HTERT RPE-1 (cell line): ENCODE measurements around the gene OR5B21.

Experiments used
- in situ Hi-C: fragments of 300-500 bp; cut with MboI; formaldehyde crosslinking; loops from 4 replicates; pipeline ENCODE4 v1.14.3; 2020; ENCODE audit warnings: low sequenced_read_pairs

Gene OR5B21

DNA sequence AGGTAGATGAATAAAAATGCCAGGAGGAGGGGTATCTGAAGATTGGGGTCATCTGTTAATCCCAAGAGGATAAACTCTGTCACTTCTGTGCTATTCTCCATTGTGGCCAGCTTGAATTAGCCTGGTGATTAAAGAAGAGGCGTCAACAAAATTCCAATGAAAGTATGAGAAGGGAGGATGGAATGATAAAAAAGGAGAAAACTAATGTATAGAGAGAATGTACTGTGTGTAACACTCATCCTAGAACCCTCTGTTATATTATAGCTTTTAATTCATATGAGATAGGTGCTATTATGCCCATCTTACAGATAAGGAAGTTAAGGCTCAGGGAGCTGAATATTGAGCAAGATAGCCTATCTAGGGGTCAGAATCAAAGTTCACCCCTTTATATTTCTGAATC lies at the start of gene OR5B21:
OR5B21 (minus strand) TSS at position 101 of the 400 bp plus-strand sequence; CDS start at position 101, 0 bp downstream.
- in situ Hi-C loops = no loop called here

DNA sequence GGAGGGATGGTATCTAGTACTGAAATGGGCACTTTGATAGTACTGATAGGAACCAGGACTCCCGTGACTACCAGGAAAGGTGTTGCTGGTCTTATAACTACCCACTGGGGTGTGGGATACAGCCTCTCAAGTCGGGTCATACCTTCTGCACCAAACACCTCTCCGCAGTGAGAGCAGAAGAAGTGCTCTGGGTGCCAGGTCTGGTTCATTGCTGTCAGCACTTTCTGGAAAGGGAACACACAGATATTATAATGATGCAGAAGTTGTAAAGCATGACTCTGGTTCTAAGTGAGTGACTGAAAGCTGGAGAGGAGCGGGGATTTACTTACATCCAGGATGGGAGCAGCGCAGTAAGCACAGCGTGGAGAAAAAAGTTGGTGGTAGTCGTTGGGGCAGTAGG lies 41.7 kb upstream of the OR5B21 start:
- in situ Hi-C loops = no loop called here

DNA sequence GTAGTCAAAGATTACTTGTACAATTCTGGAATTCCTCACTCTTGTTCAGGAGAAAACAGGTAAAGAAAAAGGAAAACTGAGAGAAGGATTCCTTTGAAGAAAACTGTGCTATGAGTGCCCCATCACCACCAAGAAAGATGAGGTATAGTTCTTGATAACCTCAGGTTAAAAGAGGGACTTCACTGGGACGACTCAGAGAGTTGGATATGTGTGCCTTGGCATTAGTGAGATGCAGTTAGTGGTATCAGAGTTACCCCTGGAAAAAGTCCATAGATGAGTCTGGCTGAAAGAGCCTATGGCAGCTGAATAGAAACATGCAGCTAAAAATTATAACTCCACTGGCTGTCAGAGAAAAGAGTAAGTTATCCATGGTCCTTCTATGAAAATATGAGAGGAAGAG lies 38.9 kb upstream of the OR5B21 start:
- in situ Hi-C loops = no loop called here

DNA sequence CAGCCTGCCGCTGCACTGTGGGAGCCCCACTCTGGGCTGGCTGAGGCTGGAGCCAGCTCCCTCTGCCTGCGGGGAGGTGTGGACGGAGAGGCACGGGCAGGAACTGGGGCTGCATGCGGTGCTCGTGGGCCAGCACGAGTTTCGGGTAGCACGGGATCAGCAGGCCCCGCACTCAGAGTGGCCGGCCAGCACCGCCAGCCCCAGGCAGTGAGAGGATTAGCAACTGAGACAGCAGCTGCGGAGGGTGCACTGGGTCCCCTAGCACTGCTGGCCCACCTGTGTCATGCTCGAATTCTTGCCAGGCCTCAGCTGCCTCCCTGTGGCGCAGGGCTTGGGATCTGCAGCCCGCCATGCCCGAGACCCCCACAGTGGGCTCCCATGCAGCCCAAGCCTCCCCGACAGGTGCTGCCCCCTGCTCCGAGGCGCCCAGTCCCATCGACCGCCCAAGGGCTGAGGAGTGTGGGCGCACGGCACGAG lies 24.0 kb upstream of the OR5B21 start:
- in situ Hi-C loops = no loop called here

DNA sequence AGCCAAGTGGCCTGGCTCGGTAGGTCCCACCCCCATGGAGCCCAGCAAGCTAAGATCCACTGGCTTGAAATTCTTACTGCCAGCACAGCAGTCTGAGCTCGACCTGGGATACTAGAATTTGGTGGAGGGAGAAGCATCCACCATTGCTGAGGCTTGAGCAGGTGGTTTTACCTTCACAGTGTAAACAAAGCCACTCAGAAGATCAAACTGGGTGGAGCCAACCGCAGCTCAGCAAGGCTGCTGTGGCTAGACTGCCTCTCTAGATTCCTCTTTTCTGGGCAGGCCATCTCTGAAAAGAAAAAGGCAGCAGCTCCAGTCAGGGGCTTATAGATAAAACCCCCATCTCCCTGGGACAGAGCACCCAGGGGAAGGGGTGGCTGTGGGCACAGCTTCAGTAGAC lies 22.3 kb upstream of the OR5B21 start:
- in situ Hi-C loops = no loop called here

DNA sequence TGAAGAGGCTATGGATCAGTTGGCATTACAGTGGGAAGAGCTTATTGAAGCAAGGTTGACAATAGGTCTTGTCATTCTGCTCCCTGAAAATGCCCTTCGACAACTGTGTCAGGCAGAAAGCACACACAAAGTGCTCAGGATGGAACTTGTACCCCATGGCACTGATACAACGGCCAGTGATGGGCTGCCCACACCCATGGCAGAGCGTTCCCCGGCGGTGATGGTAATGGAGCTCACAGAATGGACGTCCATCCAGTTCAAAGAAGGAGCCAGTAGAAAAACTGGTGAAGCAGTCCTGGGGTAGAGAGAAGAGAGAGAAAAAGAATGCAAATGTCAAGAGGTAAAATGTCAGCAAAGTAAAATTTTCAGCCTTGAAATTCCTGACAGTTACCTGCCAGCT lies 19.5 kb upstream of the OR5B21 start:
- in situ Hi-C loops = no loop called here

DNA sequence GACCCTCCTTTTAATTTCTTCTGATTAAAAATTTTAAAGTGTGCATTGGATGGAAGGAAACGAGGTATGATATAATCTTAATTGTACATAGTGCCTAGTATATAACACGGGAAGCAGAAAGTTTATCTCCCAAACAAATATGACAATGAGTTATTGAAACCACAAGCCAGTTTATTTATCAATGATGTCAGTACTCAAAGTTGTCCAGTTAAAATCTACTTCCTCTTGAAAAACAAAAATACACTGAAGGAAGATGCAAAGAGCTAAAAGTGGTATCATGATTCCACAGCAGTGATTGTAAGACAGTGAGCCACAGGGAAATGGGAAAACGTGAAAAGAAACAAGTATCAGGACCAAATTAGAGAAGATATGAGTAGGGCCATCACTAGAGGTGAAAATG lies 18.8 kb upstream of the OR5B21 start:
- in situ Hi-C loops = no loop called here

- in situ Hi-C loops = no loop called here
These were observed 17.2 kb upstream of the OR5B21 start for GRCh38 chr11:58525037-58525614.

DNA sequence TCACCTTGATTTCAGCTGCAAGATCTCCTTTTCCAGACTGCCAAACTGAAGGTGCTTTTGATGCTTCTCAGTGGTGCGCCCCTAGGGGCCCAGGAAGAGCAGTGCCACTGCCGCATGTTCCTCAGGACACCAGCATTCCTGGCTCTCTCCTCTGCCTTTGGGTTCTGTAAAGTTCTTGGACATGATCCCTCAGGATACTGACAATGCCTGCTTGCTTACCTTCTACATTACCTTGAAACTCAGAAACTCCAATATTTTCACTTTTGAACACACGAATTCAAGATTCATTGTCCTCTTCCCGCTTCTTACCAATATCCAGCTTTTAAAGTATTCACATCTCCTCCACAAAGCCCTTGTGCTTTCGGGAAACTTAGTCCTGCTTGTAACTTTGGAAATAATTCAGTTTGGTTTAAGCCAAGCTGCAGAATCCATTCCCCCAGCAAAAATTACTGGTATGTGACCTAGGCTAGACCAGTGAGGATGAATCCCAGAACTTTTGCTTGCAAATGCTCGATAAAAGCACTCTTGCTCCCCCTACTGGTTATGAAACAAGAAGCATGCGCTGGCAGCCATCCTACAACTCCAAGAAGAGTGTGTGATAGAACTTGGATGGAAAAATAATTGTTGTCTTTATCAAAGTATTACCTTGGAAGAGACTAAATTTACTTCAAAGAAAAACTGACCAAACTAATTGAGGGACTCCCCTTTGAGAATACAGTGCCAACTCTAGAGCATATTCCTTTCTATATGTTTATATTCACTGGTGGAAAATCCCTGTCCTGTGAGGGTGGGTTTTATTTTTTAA lies 16.5 kb upstream of the OR5B21 start:
- in situ Hi-C loops = no loop called here

DNA sequence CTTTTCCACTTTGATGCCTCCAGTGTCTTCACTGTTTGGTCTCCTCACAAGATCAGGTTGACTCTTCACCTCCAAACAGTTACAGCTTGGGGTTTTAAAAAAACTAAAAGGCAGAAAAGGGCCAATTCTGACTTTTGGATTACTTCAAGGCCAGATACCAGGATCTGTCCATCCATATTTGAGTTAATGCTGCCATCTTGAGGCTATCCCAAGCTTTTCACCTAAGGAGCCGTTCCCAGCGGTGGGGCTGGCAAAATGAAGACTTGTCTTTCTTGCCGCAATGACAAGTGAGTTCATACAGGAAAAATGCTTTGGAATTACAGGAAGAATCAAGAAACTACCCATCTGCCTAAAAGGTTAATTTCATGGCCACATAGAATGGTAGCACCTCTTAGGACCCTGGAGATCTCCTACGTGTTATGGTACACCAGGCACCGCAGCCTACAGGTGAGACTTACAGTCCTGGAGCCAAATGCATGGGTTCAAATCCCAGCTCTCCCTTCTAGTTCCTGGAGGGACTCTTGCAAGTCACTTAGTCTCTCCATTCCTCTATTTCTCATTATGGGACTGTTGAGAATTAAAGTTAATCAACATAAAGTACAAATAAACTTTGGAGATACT lies 6.0 kb upstream of the OR5B21 start:
- in situ Hi-C loops = no loop called here

GRCh38 chr11:58511636-58512035 lies 3.7 kb upstream of the OR5B21 start:
- in situ Hi-C loops = no loop called here

- in situ Hi-C loops = no loop called here
These were observed 1.8 kb upstream of the OR5B21 start for GRCh38 chr11:58509748-58510147.

GRCh38 chr11:58508814-58509213 lies 909 bp upstream of the OR5B21 start:
- in situ Hi-C loops = no loop called here

- in situ Hi-C loops = no loop called here
These were observed 550 bp downstream of the OR5B21 start for GRCh38 chr11:58507355-58507754.

DNA sequence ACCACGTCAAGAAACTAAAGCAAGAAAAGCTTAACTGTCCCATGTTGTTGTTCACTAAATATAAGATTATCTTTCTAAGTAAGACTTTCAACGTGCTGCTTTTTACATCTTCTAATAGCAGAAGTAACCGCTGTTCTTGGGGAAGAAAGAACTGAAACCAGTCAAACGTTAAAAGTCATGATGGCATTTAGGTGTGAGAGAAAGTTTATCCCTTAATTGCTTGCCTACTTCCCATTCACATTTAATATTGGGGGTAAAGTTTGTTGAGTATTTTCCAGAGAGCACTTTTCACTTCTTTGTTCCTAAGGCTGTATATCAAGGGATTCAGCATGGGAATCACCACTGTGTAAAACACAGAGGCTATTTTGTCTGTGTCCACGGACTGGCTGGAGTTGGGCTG lies 970 bp downstream of the OR5B21 start:
- in situ Hi-C loops = no loop called here

- in situ Hi-C loops = no loop called here
These were observed 2.1 kb downstream of the OR5B21 start for GRCh38 chr11:58505849-58506248.

DNA sequence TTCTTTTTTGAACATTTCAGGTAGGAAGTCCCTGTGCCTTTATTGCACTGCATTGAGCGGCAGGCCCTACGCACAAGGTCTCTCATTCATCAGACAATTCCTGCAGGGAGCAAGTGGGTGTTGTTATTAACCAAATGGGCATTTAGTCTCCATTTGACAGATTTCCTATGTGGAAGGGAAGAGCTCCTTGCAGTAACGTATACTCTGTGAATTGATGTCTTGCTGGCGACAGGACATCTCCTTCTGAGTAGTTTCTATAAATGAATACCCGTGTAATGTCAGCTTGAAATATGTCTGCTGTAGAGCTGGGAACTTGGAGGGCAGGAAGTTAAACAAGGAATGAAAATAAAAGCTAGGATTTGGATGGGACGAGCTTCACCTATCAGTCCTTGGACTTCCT lies 3.7 kb downstream of the OR5B21 start:
- in situ Hi-C loops = no loop called here

- in situ Hi-C loops = no loop called here
These were observed 4.5 kb downstream of the OR5B21 start for GRCh38 chr11:58503361-58503856.

DNA sequence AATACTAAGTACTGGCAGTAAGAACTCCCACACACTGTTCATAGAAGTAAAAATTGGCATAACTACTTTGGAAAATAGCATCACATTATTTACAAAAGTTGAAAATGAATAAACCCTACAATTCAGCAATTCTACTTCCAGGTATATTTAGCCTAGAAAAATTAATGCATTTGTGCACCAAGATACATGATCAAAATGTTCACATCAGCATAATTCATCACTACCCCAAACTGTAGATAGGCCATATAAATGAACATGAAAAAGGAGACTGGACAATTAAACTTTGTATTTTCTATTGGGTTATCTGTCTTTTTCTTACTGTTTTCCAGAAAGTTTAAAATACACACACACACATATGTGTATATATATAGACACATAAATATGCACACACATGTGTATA lies 5.9 kb downstream of the OR5B21 start:
- in situ Hi-C loops = no loop called here

DNA sequence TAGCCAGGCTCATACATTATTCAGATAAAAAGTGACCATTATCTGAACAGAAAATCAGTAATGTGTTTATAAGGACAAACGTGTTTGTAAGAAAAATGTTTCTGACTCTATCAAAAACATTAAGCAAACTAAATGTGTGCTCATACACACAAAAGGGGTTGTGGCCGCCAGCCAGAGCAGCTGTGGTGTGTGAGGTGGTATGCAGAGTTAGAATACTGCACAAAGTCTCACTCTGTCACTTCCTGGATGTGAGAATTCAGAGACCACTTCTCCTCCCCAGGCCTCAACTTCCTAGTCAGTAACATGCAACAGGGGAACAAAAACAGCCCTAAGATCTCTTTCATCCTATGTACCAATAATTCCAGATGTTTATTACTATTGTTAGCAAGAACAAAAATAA lies 9.4 kb downstream of the OR5B21 start:
- in situ Hi-C loops = no loop called here

GRCh38 chr11:58497951-58498350 lies 10.0 kb downstream of the OR5B21 start:
- in situ Hi-C loops = no loop called here

DNA sequence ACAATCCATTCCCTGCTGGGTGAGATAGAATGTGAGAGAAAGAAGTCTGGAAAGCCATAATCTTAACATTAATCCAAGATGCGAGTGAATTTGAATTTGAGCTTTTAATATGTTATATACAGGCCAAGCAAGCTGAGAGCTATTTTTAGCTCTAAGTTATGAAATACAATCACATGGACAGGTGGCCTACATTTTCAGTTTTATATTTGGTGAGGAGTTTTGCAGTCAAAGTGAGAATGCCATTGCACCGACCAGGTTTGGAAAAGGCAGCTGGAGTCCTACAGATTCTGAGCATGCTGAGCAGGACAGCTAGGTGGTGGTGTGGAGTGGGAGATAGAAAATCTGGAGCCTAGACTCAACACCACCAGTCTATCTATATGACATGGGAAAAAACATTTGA lies 12.0 kb downstream of the OR5B21 start:
- in situ Hi-C loops = no loop called here
